ENCODE results near the gene HAO2.

- TF ChIP-seq CTCF (IDR thresholded peaks at IDR 0.05; ENCODE audit: insufficient read depth, low read depth, low read length) (no peak), EZH2 (IDR thresholded peaks at IDR 0.05; ENCODE audit: insufficient read depth, low read length) (no peak)
Measured at GRCh38 chr1:119341372-119341947, 27.1 kb upstream of the HAO2 start.
